WERI-Rb-1 (cell line): ENCODE measurements around the gene SEC62.

ENCODE experiments used
- DNase-seq: peaks from one replicate; pipeline ENCODE4 v3.0.0-alpha.2; 2020
- H3K27ac ChIP-seq: fragments of 250-450 bp; sonication (Bioruptor Pico); 2 replicates; pipeline ENCODE4 v1.5.1; 2020; ENCODE audit warnings: mild to moderate bottlenecking, moderate library complexity
- H3K27me3 ChIP-seq: fragments of 250-450 bp; sonication (Bioruptor Pico); 2 replicates; pipeline ENCODE4 v1.5.1; 2021; ENCODE audit warnings: mild to moderate bottlenecking, low read depth, moderate library complexity; ENCODE audit not compliant: insufficient read depth, severe bottlenecking
- H3K36me3 ChIP-seq: fragments of 250-450 bp; sonication (Bioruptor Pico); 2 replicates; pipeline ENCODE4 v1.5.1; 2020; ENCODE audit warnings: mild to moderate bottlenecking, moderate library complexity
- H3K4me3 ChIP-seq: 2 replicates; pipeline ENCODE4 v1.5.1; 2011; ENCODE audit warnings: low read depth, mild to moderate bottlenecking, control low read depth, low read length
- H3K9me3 ChIP-seq: fragments of 250-450 bp; sonication (Bioruptor Pico); 2 replicates; pipeline ENCODE4 v1.5.1; 2021; ENCODE audit warnings: mild to moderate bottlenecking, moderate library complexity; ENCODE audit not compliant: severe bottlenecking
- TF ChIP-seq, protein P1 (sequence below): IDR thresholded peaks from 2 replicates; pipeline ENCODE4 v1.5.1; 2011; ENCODE audit warnings: low read depth, mild to moderate bottlenecking, control low read depth, inconsistent platforms, low read length

The SEC62 gene

GRCh38 chr3:169999433-169999832 is 32.8 kb downstream of the SEC62 start:
- H3K36me3 ChIP-seq, result no peaks in the 10 kb centered on the region; the same call in 1 of the 2 replicates
- no peak overlapping the region for H3K4me3 ChIP-seq
- TF ChIP-seq, protein P1, sequence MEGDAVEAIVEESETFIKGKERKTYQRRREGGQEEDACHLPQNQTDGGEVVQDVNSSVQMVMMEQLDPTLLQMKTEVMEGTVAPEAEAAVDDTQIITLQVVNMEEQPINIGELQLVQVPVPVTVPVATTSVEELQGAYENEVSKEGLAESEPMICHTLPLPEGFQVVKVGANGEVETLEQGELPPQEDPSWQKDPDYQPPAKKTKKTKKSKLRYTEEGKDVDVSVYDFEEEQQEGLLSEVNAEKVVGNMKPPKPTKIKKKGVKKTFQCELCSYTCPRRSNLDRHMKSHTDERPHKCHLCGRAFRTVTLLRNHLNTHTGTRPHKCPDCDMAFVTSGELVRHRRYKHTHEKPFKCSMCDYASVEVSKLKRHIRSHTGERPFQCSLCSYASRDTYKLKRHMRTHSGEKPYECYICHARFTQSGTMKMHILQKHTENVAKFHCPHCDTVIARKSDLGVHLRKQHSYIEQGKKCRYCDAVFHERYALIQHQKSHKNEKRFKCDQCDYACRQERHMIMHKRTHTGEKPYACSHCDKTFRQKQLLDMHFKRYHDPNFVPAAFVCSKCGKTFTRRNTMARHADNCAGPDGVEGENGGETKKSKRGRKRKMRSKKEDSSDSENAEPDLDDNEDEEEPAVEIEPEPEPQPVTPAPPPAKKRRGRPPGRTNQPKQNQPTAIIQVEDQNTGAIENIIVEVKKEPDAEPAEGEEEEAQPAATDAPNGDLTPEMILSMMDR, result no peak
- H3K27me3 ChIP-seq, result no peaks in the 10 kb centered on the region
- H3K9me3 ChIP-seq, result no peaks in the 10 kb centered on the region
- no peak overlapping the region for H3K27ac ChIP-seq
- no peak for DNase-seq

DNA sequence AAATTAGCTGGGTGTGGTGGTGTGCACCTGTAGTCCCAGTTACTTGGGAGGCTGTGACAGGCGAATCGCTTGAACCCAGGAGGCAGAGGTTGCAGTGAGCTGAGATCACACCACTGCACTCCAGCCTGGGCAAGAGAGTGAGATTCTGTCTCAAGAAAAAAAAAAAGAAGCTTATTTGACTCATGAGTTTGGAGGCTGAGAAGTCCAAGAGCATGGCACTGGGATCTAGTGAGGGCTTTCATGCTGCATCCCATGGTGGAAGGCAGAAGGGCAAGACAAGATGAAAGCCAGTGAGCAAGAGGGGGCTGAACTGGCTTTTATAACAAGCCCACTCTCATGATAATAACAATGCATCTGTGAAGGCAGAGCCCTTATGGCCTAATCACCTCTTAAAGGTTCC is 33.4 kb downstream of the SEC62 start:
- Histone ChIP-seq H3K27me3 (no peaks in the 10 kb centered on the region), H3K36me3 (no peaks in the 10 kb centered on the region; the same call in 1 of the 2 replicates), H3K9me3 (no peaks in the 10 kb centered on the region), H3K4me3 (no peak overlapping the region), H3K27ac (no peak overlapping the region)
- TF ChIP-seq, protein P1, result no peak
- DNase-seq, result no peak

GRCh38 chr3:170002231-170002630 is 35.6 kb downstream of the SEC62 start:
- H3K27me3 ChIP-seq, result no peaks in the 10 kb centered on the region
- H3K4me3 ChIP-seq, result no peak overlapping the region
- TF ChIP-seq, protein P1, result no peak
- no peaks in the 10 kb centered on the region for H3K9me3 ChIP-seq
- no peak overlapping the region for H3K27ac ChIP-seq
- no peak for DNase-seq
- H3K36me3 ChIP-seq, result no peaks in the 10 kb centered on the region

DNA sequence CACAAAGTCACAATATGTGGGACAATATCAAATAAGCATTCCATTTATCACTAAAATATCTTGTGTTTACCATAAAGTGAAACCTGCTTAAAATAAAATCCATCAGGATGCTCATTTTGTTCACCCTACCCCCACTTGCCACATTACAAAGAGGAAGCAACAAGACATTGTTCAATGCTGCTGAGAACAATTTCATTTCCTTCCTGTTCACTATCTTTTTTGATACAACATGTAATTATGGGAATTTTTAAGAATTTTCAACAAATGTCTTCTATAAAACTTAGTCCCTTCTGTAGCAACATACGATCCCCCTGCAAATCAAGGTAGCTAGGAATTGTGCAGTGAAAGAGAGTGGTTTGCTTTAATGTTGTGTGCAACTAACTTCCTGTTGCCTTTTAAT is 36.3 kb downstream of the SEC62 start:
- no peak for DNase-seq
- TF ChIP-seq, protein P1, result no peak
- H3K9me3 ChIP-seq, result no peaks in the 10 kb centered on the region
- no peaks in the 10 kb centered on the region for H3K36me3 ChIP-seq
- H3K27me3 ChIP-seq, result no peaks in the 10 kb centered on the region
- no peak overlapping the region for H3K4me3 ChIP-seq
- H3K27ac ChIP-seq, result no peak overlapping the region

DNA sequence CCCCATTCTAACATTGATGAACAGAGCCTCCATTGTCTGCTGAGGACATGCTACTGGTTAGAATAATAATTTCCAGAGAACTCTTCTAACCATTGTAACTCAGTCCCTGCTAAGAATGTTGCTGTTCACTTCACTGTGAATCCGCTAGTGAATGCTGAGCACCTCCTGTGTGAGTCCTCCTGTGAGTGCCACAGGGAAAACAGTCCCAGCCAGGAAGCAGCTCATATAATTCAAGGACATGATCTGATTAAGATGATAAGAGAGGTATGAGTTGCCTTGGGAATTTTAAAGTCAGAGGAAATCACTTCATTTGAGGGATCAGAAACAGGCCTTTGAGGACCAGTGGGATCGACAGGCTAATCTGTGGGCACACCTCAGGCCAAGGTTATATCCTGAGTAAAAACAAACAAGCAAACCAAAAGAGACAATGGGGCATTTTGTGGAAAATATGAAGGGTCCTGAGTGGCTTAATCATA is 37.3 kb downstream of the SEC62 start:
- TF ChIP-seq, protein P1, result no peak
- H3K9me3 ChIP-seq, result no peaks in the 10 kb centered on the region
- no peak overlapping the region for H3K4me3 ChIP-seq
- no peak overlapping the region for H3K27ac ChIP-seq
- H3K27me3 ChIP-seq, result no peaks in the 10 kb centered on the region
- DNase-seq, result no peak
- no peaks in the 10 kb centered on the region for H3K36me3 ChIP-seq

- Histone ChIP-seq H3K27ac (no peak overlapping the region), H3K4me3 (no peak overlapping the region), H3K36me3 (no peaks in the 10 kb centered on the region), H3K27me3 (no peaks in the 10 kb centered on the region), H3K9me3 (no peaks in the 10 kb centered on the region)
- TF ChIP-seq, protein P1, result no peak
- DNase-seq, result no peak
Measured at GRCh38 chr3:170007031-170007663, 40.5 kb downstream of the SEC62 start.
